HG02938 (cell line): ENCODE results near the gene VARS1.

Source experiments
- ATAC-seq: cut with Tn5 transposase; IDR thresholded peaks from one replicate; pipeline ENCODE4 v1.9.1; 2021; ENCODE audit warnings: mild to moderate bottlenecking, moderate library complexity; ENCODE audit not compliant: unreplicated experiment

The VARS1 gene

GRCh38 chr6:31749301-31750036 is 46.1 kb downstream of the VARS1 start:
- ATAC-seq, result no peak
